Measurements from ENCODE around the gene TECPR2. TPM values are rescaled to one million over a fixed set of nuclear protein-coding genes. Genes with fewer than 3 reads are reported as not detected.
"Not testable (repeated sequence)": the region's sequence is repeated elsewhere in the genome, so short reads cannot be mapped to it uniquely, and the experiment has no call there.

Gene TECPR2
- total RNA-seq, 1 donor from 2014 or later = 5.1 TPM

DNA sequence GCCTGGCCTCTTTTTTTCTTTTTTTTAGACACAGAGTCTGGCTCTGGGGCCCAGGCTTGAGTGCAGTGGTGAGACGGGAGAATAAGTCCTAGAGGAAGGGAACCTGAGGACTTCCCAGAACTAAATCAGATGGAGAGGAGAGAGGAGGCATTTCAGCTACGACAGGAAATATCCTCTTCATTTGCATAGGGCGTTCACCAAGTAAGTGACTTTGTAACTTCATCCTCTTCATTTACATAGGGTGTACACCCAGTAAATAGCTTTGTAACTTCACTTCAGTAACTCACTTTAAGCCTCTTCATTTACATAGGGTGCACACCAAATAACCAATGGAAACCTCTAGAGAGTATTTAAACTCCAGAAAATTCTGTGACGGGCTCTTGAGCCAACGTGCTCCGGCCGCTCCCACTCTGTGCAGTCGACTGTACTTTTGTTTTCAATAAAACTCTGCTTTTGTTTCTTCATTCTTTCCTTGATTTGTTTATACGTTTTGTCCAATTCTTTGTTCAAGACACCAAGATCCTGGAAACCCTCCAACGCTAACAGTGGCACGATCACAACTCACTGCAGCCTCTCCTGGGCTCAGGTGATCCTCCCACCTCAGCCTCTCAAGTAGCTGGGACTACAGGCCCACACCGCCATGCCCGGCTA, 168.2 kb downstream of the TECPR2 start:
- H3K4me3 ChIP-seq (ENCODE audit: low read depth, low read length) = no peak overlapping the region
- no peak for TF ChIP-seq CTCF (conservative IDR thresholded peaks at IDR 0.05; ENCODE audit: low read depth, low read length)
- DNase-seq (ENCODE audit: low read depth) = no peak

DNA sequence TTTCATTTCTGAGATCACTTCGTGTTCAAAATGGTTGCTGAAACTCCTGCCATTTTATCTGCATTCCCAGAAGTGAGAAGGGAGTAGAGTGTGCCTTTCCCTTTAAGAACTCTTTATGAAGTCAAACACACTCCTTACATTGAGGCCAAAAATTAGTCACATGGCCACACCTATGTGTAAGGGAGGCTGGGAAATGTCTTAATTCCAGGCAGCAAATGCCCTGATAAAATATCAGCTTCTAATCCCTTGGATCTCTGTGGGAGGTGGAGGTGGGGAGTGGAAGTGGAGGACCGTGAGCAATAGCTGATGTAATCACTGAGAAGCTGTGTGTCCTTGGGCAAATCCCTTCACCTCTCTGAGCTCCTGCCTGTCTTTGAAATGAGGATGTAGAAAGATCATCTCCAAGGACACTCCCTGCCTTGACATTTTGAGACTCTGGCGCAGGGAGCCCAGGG, 169.5 kb downstream of the TECPR2 start:
- H3K4me3 ChIP-seq (ENCODE audit: low read depth, low read length) = no peak overlapping the region
- DNase-seq (ENCODE audit: low read depth) = no peak
- no peak for TF ChIP-seq CTCF (conservative IDR thresholded peaks at IDR 0.05; ENCODE audit: low read depth, low read length)

GRCh38 chr14:102537981-102538601, 175.3 kb downstream of the TECPR2 start:
- no peak overlapping the region for H3K4me3 ChIP-seq (ENCODE audit: low read depth, low read length)
- no peak for TF ChIP-seq CTCF (conservative IDR thresholded peaks at IDR 0.05; ENCODE audit: low read depth, low read length)
- DNase-seq (ENCODE audit: low read depth) = no peak

DNA sequence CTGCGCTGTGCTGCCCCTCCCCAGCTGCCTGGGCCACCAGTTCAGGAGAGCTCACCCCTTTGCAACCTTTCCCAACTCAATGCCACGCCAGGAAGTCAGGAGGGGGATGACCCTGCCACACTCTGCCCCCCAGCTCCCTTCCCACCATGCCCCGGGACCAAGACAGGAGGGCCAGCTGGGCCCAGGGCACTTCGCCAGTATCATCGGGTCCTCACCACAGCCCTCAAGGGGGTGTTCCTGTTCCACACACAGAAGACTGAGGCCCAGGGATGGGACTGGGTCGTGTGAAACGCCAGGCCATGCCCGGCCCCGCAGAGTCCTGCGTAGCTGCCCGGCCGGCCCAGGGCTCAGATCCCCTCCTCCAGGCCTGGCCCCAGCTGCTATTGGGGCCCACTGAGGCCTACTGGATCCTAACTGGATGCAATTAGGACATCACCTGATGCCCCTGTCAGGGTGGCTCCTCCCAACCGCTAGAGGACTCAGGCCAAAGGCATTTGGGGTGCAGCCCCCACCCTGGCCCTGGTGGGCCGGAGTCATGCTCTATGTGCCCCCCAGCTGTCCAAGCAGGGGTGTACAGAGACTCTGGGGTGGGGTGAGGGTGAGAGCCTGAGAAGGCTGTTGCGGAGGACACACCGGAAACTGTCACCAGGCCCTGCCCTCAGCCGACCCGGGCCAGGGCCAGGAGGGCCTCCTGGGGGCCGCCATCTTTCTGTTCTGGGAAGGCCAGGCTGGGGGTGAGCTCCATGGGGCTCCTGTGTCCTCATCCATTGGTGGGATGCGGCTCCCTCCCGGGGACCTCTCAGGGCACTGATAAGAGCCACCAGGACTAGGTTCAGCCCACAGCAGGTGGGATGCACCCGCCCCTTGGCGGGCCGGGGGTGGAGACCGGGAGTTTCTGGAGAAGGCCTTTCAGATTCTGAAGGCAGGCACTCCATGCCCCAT, 176.1 kb downstream of the TECPR2 start:
- no peak overlapping the region for H3K4me3 ChIP-seq (ENCODE audit: low read depth, low read length)
- no peak for TF ChIP-seq CTCF (conservative IDR thresholded peaks at IDR 0.05; ENCODE audit: low read depth, low read length)
- no peak for DNase-seq (ENCODE audit: low read depth)

DNA sequence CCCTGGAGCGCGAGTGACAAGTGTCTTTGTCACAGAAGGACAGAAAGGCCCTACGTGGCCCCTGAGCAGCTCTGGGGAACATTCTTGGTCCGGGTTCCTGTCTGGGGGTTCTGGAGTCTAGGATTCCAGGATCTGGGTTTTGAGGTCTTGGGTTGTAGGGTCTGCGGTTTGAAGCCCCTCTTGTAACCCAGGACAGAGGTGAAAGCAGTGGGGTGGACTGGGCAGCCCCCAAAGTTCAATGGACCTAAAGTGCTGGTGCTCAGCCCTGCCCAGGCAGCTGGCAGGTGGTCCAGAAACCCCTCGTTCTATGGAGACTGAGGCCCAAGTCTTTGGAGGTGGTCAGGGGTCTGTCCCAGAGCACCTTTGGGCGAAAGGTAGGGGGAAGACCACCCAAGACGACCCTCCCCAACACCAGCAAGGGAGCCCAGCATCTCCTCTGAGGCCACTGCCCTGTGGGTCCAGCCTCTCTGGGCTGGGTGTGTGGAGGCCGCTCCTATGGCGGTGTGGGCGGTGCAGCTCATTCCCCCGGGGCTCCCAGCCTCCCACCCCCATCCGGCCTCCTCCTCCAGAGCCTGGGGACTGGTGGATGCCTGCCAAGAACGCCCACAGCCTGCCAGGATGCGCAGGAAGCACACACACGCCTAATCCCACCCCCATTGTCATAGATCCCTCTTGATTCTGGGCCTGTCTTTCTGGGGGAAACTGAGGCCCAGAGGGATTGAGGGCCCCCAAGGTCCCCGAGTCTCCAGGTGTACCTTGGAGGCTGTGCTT, 177.0 kb downstream of the TECPR2 start:
- DNase-seq (ENCODE audit: low read depth) = no peak
- no peak overlapping the region for H3K4me3 ChIP-seq (ENCODE audit: low read depth, low read length)
- TF ChIP-seq CTCF (conservative IDR thresholded peaks at IDR 0.05; ENCODE audit: low read depth, low read length) = no peak

DNA sequence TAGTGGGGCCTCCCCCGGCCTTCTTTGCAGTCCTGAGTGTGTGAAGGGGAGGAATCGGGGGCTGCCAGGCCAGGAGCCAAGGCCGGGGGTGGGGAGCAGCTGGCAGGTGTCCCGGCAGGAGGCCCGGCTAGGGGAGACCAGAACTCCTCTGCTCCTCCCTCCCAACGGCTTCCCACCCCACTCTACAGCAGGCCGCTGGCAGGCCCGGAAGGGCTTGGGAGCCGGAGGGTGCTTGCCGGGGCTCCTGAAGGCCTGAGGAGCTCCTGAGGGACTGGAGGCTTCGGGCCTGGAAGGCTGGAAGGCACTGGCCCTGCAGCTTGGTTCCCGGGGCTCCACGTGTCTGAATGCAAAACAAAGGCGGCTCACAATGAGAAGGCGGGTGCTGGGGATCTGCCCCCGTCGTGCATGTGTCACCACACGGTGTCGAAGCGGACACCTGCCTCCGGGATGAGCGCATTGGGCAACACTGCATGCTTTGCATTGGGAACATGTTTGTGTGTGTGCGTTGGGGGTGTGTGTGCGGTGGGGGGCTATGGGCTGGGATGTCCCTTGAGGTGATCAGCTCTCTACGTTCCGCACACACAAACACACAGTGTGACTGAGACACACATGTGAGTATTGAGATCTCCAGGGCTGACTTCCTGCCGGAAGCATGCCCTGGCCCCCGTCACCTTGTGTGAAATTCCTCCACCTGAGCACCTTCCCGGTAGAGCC, 177.7 kb downstream of the TECPR2 start:
- DNase-seq (ENCODE audit: low read depth) = no peak

GRCh38 chr14:102541029-102541491, 178.3 kb downstream of the TECPR2 start:
- DNase-seq (ENCODE audit: low read depth) = not testable (repeated sequence)

More for the DNA sequence above, 177.7 kb downstream of the TECPR2 start:
- no peak overlapping the region for H3K4me3 ChIP-seq (ENCODE audit: low read depth, low read length)
- TF ChIP-seq CTCF (conservative IDR thresholded peaks at IDR 0.05; ENCODE audit: low read depth, low read length) = no peak

More at GRCh38 chr14:102541029-102541491, 178.3 kb downstream of the TECPR2 start:
- not testable (repeated sequence) for H3K4me3 ChIP-seq (ENCODE audit: low read depth, low read length)

Measured in epithelial cell of proximal tubule (primary cell).